B cell (primary cell): ENCODE results near the gene CDK5RAP2. TPM values are rescaled to one million over a fixed set of nuclear protein-coding genes. Genes with fewer than 3 reads are reported as not detected.

Experiments used
- ATAC-seq: fragments of 200-7000 bp; cut with Tn5 transposase; one replicate; pipeline ENCODE4 v1.10.0; 2021; ENCODE audit warnings: low read depth, mild to moderate bottlenecking, moderate number of reproducible peaks, moderate library complexity
- CTCF ChIA-PET: fragments of 350-600 bp; sonication (Branson Sonifier 250); formaldehyde crosslinking; loops from one replicate; lab custom pipeline; 2021; ENCODE audit warnings: antibody characterized with exemption, inconsistent platforms; lab: Charles Lee
- POLR2A ChIA-PET: fragments of 350-600 bp; sonication (Branson Sonifier 250); formaldehyde crosslinking; loops from one replicate; lab custom pipeline; 2021; ENCODE audit warnings: antibody characterized with exemption; lab: Charles Lee
- DNase-seq: peaks from one replicate; pipeline ENCODE4 v3.0.0; 2013
- H2AFZ ChIP-seq: 2 replicates; pipeline ENCODE4 v1.6.1; 2012; ENCODE audit warnings: mild to moderate bottlenecking, low read depth, low read length; ENCODE audit not compliant: insufficient read depth, poor library complexity, severe bottlenecking
- H3K27ac ChIP-seq, 2 donors: 1 replicate in 1 of 2; 2 replicates in 1 of 2; pipeline ENCODE4 v1.5.1; 2012 to 2013; ENCODE audit warnings: low read length in 2 of 2, mild to moderate bottlenecking in 2 of 2, moderate library complexity in 1 of 2
- H3K27me3 ChIP-seq, 4 experiments: fragments of 200-600 bp in 1 of 4; sonication (generic) in 1 of 4; replicated peaks in 1 of 4; 1 replicate in 2 of 4; 2 replicates in 2 of 4; pipeline versions ENCODE4 v1.6.1 to v1.7.0; 2013 to 2016; ENCODE audit warnings: low read length in 3 of 4, mild to moderate bottlenecking in 2 of 4, mixed read lengths in 1 of 4, moderate library complexity in 1 of 4; ENCODE audit not compliant: insufficient read depth in 4 of 4, control insufficient read depth in 3 of 4; ENCODE audit errors: control extremely low read depth in 1 of 4
- H3K36me3 ChIP-seq, 2 experiments: replicated peaks in 1 of 2; 1 replicate in 1 of 2; 2 replicates in 1 of 2; pipeline versions ENCODE4 v1.6.1 to v1.7.1; 2013; ENCODE audit warnings: low read length in 1 of 2; ENCODE audit not compliant: insufficient read depth in 2 of 2, control insufficient read depth in 1 of 2; ENCODE audit errors: control extremely low read depth in 1 of 2, extremely low read depth in 1 of 2
- H3K4me1 ChIP-seq, 2 donors: fragments of 200-600 bp in 1 of 2; sonication (generic) in 1 of 2; 1 replicate in 1 of 2; 2 replicates in 1 of 2; pipeline versions ENCODE4 v1.5.1 to v1.6.1; 2013 to 2017; ENCODE audit warnings: low read length in 2 of 2; ENCODE audit not compliant: control insufficient read depth in 2 of 2, insufficient read depth in 2 of 2
- H3K4me2 ChIP-seq: replicated peaks from 2 replicates; pipeline ENCODE3; 2012; ENCODE audit warnings: mild to moderate bottlenecking, low read depth, low read length; ENCODE audit not compliant: poor library complexity, severe bottlenecking
- H3K4me3 ChIP-seq, 5 experiments: fragments of 200-600 bp in 1 of 5; sonication (generic) in 1 of 5; 1 replicate in 3 of 5; 2 replicates in 2 of 5; pipeline versions ENCODE4 v1.5.1 to v1.7.0; 2011 to 2016; ENCODE audit warnings: low read length in 4 of 5, mild to moderate bottlenecking in 4 of 5, low read depth in 2 of 5, control low read depth in 1 of 5, moderate library complexity in 1 of 5; ENCODE audit not compliant: insufficient read depth in 1 of 5; ENCODE audit errors: control extremely low read depth in 1 of 5, extremely low read depth in 1 of 5
- H3K79me2 ChIP-seq: fragments of 200-600 bp; sonication (generic); one replicate; pipeline ENCODE4 v1.6.0; 2016; ENCODE audit warnings: low read length; ENCODE audit not compliant: control insufficient read depth, insufficient read depth
- H3K9ac ChIP-seq: fragments of 200-600 bp; sonication (generic); 2 replicates; pipeline ENCODE4 v1.6.1; 2017; ENCODE audit warnings: mild to moderate bottlenecking, low read length, moderate library complexity
- H3K9me3 ChIP-seq, 3 donors: one replicate each; pipeline versions ENCODE4 v1.6.1 to v1.7.1; 2013; ENCODE audit warnings: low read length in 2 of 3; ENCODE audit not compliant: control insufficient read depth in 2 of 3, insufficient read depth in 1 of 3; ENCODE audit errors: control extremely low read depth in 1 of 3
- H4K20me1 ChIP-seq: 2 replicates; pipeline ENCODE4 v1.6.0; 2012; ENCODE audit warnings: mild to moderate bottlenecking, low read length; ENCODE audit not compliant: insufficient read depth, control insufficient read depth, poor library complexity, severe bottlenecking
- H3K27ac Mint-ChIP-seq: one replicate; pipeline ENCODE4 v1.8.0; 2021; ENCODE audit warnings: mixed read lengths
- H3K27me3 Mint-ChIP-seq: one replicate; pipeline ENCODE4 v1.8.0; 2021; ENCODE audit warnings: mixed read lengths
- H3K4me1 Mint-ChIP-seq: one replicate; pipeline ENCODE4 v1.8.0; 2021; ENCODE audit warnings: mixed read lengths
- H3K4me3 Mint-ChIP-seq: one replicate; pipeline ENCODE4 v1.8.0; 2021; ENCODE audit warnings: mixed read lengths
- H3K9me3 Mint-ChIP-seq: one replicate; pipeline ENCODE4 v1.8.0; 2022; ENCODE audit warnings: mixed read lengths; ENCODE audit not compliant: insufficient read depth
- EZH2 ChIP-seq: IDR thresholded peaks from 2 replicates; pipeline ENCODE4 v1.6.1; 2012; ENCODE audit warnings: borderline replicate concordance, low read depth, mild to moderate bottlenecking, moderate library complexity, low read length; ENCODE audit not compliant: insufficient read depth, poor library complexity, severe bottlenecking
- WGBS: methylation state at CpG from one replicate; pipeline ENCODE4 v1.1.5; 2013; ENCODE audit warnings: missing lambda C conversion rate; ENCODE audit not compliant: insufficient coverage; 5-methylcytosine and 5-hydroxymethylcytosine counted together
- intact Hi-C: fragments of 100-400 bp; cut with micrococcal nuclease; formaldehyde crosslinking; loops from one replicate; pipeline ENCODE4 v1.10.0; 2022
- polyA plus RNA-seq: library from polyadenylated mRNA; depleted of rRNA; stranded (reverse); fragments of >200 nt; gene quantifications from 2 replicates; pipeline ENCODE4 v1.2.3, GENCODE V29; 2012
- total RNA-seq, 2 donors: library from RNA; stranded (reverse); fragments of 120-200 nt in 1 of 2; gene quantifications; 1 replicate in 1 of 2; 2 replicates in 1 of 2; pipeline versions ENCODE4 v1.2.3 to v1.2.4, GENCODE V29; 2013 to 2022
- TF ChIP-seq, protein P1 (sequence below): fragments of 200-600 bp; IDR thresholded peaks from one replicate; pipeline ENCODE4 v1.8.0; 2022; ENCODE audit warnings: antibody characterized with exemption, mild to moderate bottlenecking

Gene CDK5RAP2
- total and polyA plus RNA-seq, 2 donors (not counting 1 experiment from before 2014, with no cell fraction given): 31.3 to 122 TPM

DNA sequence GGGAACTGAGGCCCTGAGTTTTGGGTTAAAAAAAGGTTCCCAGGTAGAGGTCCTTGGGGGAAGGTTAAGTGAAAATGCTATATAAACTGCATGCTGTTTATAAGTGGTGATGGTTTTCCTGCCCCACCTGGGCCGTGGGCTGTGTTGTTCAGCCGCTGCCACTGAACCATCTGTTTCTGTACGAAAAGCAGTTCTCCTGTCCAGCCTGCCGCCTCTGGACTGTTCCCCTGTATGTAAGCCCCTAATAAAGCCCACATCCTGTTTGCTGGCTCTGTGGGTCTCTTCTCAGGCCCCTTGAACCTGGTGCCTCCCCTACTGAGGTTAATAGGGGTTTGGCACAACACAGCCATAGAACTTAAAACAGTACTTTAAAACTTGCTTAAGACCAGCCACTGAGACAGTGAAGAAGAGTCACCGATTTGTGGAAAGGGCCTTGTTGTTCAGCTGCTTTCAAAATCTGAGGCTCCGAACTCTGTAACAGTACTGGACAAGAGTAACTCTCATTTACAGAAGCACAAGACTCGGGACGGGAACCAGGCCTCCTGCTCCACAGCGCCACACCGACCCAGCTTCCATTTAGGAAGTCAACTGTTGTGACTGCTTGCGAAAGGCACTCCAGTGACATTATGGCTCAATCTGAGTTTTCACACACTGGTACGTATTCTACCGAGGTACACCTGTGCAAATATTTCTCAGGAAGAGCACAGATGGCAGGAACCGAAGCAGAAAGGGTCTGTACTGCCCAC is 192.5 kb downstream of the CDK5RAP2 start:
- Histone ChIP-seq H3K79me2 (no peaks in the 10 kb centered on the region), H2AFZ (no peak overlapping the region), H3K27ac (no peak overlapping the region), H3K36me3 (peaks cover 3 to 35% of the 10 kb centered on the region in 2 experiments), H3K4me1 (no peaks in the 10 kb centered on the region), H3K4me2 (no peak overlapping the region), H3K9ac (no peak overlapping the region), H3K4me3 (no peak overlapping the region), H4K20me1 (no peaks in the 10 kb centered on the region), H3K27me3 (no peaks in the 10 kb centered on the region), H3K9me3 (no peaks in the 10 kb centered on the region)
- ChIA-PET POLR2A (interaction anchor here (0.6 kb wide), 1 partner anchor 38 kb away, joined by 6 read pairs; no protein-coding TSS in a partner anchor), CTCF (no interaction called here)
- no peak overlapping the region for H3K27ac Mint-ChIP-seq
- no peaks in the 10 kb centered on the region for H3K9me3 Mint-ChIP-seq
- H3K4me3 Mint-ChIP-seq: no peak overlapping the region
- no peak for DNase-seq
- WGBS: 91% methylated on average over 14 of the region's 14 CpGs
- TF ChIP-seq EZH2: no peak
- TF ChIP-seq, protein P1, sequence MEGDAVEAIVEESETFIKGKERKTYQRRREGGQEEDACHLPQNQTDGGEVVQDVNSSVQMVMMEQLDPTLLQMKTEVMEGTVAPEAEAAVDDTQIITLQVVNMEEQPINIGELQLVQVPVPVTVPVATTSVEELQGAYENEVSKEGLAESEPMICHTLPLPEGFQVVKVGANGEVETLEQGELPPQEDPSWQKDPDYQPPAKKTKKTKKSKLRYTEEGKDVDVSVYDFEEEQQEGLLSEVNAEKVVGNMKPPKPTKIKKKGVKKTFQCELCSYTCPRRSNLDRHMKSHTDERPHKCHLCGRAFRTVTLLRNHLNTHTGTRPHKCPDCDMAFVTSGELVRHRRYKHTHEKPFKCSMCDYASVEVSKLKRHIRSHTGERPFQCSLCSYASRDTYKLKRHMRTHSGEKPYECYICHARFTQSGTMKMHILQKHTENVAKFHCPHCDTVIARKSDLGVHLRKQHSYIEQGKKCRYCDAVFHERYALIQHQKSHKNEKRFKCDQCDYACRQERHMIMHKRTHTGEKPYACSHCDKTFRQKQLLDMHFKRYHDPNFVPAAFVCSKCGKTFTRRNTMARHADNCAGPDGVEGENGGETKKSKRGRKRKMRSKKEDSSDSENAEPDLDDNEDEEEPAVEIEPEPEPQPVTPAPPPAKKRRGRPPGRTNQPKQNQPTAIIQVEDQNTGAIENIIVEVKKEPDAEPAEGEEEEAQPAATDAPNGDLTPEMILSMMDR: no peak
- no peaks in the 10 kb centered on the region for H3K4me1 Mint-ChIP-seq
- intact Hi-C loops: no loop called here
- no peak for ATAC-seq
- H3K27me3 Mint-ChIP-seq: no peaks in the 10 kb centered on the region

- WGBS: 95% methylated on average over 10 of the region's 11 CpGs
- Histone ChIP-seq H3K4me2 (no peak overlapping the region), H3K27me3 (no peaks in the 10 kb centered on the region)
Observed at GRCh38 chr9:120386390-120387131, 193.4 kb downstream of the CDK5RAP2 start.

More at GRCh38 chr9:120386390-120387131, 193.4 kb downstream of the CDK5RAP2 start:
- Histone ChIP-seq H3K4me3 (no peak overlapping the region), H2AFZ (no peak overlapping the region), H3K9me3 (no peaks in the 10 kb centered on the region), H4K20me1 (no peaks in the 10 kb centered on the region), H3K9ac (no peak overlapping the region), H3K79me2 (no peaks in the 10 kb centered on the region), H3K36me3 (peaks cover 3 to 26% of the 10 kb centered on the region in 2 experiments), H3K27ac (no peak overlapping the region), H3K4me1 (no peaks in the 10 kb centered on the region)
- ChIA-PET POLR2A (interaction anchor here (0.6 kb wide), 1 partner anchor 37 kb away, joined by 6 read pairs; no protein-coding TSS in a partner anchor), CTCF (no interaction called here)
- Mint-ChIP-seq H3K9me3 (no peaks in the 10 kb centered on the region), H3K4me3 (no peak overlapping the region), H3K27ac (no peak overlapping the region), H3K27me3 (no peaks in the 10 kb centered on the region), H3K4me1 (no peaks in the 10 kb centered on the region)
- intact Hi-C loops: no loop called here
- no peak for DNase-seq
- TF ChIP-seq, protein P1: no peak
- TF ChIP-seq EZH2: no peak
- ATAC-seq: no peak
